GM12891 (cell line): ENCODE data around the gene ASPN.
A peak's percentile ranks its signal among the peaks of the same experiment; 100 is the strongest.

Experiments
- DNase-seq: peaks from one replicate; pipeline ENCODE4 v3.0.0; 2011; ENCODE audit warnings: low spot score; ENCODE audit not compliant: insufficient read length
- FAIRE-seq: peaks from 2 replicates; lab custom pipeline; 2011; peaks lifted over from hg19 to GRCh38; lab: Jason Lieb, UNC
- PAX5 ChIP-seq: IDR thresholded peaks from 2 replicates; pipeline ENCODE4 v1.6.1; 2011; ENCODE audit warnings: low read length, moderate library complexity, mild to moderate bottlenecking; ENCODE audit not compliant: insufficient read depth, severe bottlenecking
- POLR2A ChIP-seq: IDR thresholded peaks from 2 replicates; pipeline ENCODE4 v1.6.1; 2011; ENCODE audit warnings: low read depth, low read length, control low read depth
- POLR2AphosphoS5 ChIP-seq: IDR thresholded peaks from 2 replicates; pipeline ENCODE4 v1.6.1; 2011; ENCODE audit warnings: low read depth, low read length, control low read depth
- POU2F2 ChIP-seq: IDR thresholded peaks from 2 replicates; pipeline ENCODE4 v1.6.1; 2011; ENCODE audit warnings: low read depth, mild to moderate bottlenecking, control low read depth, low read length, moderate library complexity
- SPI1 ChIP-seq: IDR thresholded peaks from 2 replicates; pipeline ENCODE4 v1.6.1; 2011; ENCODE audit warnings: low read depth, low read length, control low read depth
- TAF1 ChIP-seq: IDR thresholded peaks from 2 replicates; pipeline ENCODE4 v1.6.1; 2011; ENCODE audit warnings: low read depth, low read length, control low read depth

Gene ASPN

DNA sequence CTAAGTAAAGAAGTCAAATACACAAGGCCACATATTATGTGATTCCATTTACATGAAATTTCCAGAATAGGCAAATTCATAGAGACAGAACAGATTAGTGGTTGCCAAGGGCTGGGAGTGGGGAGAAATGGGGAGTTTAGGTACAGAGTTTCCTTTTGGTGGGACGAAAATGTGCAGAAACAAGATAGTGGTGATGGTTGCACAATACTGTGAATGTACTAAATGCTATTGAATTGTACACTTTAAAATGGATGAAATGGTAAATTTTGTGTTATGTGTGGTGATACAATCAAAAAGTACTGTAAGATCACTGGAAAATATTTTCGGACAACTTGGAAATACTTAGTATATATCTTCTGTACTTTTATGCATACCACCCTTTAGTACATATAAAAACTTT lies 38.5 kb upstream of the ASPN start:
- no peak for FAIRE-seq
- no peak for DNase-seq
- no peak for TF ChIP-seq POU2F2
- TF ChIP-seq POLR2A = no peak
- TF ChIP-seq SPI1 = no peak

DNA sequence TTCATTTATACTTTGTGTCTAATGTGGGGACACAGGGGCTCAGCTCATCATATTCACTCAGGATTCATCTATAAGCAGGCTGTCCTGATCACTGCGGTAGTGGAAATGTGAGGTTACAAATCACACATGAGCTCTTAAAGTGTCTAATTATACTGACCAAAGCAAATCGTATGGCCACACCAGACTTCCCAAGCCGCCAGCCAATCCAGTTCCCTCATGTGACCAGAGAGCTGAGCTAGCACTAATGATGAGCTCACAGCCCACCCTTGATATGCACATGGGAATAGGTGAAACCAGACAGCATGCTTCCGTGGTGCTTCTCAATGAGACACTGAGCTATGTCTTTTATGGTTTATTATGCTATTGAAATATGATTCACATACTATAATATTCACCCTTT lies 35.9 kb upstream of the ASPN start:
- TF ChIP-seq POLR2A (no peak), POLR2AphosphoS5 (no peak), SPI1 (no peak), PAX5 (no peak), POU2F2 (no peak), TAF1 (no peak)
- DNase-seq = no peak
- no peak for FAIRE-seq

DNA sequence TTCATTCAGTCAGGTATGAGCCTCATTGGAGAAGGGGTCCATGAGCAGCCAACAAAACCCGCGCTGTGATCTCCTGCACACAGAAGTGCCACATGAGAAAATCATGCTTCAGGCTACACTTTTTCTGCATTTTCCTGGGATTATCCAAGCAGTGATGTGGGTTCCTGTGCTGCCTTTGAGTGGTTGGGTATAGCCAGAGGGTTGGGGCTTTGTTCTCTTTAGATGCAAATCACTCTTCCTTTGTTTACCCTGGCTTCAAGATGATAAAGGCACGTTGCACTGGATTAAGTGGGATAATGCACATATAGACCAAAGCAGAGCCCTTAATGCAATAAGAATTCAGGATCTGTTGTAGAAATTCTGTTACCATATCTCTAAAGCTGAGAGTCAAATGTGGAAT lies 34.7 kb upstream of the ASPN start:
- no peak for FAIRE-seq
- no peak for DNase-seq
- TF ChIP-seq PAX5 (no peak), POLR2AphosphoS5 (no peak), POU2F2 (no peak), POLR2A (no peak), SPI1 (no peak), TAF1 (no peak)

DNA sequence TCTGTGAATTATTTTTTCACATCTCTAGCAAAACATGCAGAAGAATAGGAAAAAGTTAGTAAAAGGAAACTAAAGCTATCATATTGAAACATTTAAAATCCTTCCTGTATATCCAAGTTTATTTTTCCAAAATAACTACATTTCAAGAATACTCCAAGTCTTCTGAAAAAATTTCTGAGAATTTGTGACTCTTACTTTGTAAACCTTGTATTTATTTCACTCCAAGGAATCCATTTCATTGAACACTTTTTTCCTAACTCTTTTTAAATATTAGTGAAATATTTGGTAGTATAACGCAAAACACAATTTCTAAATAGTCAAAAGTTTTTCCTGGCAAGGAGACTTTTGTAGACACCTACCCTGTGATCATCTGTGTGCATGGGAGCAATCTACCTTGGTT lies 34.2 kb upstream of the ASPN start:
- DNase-seq = no peak
- FAIRE-seq = no peak
- TF ChIP-seq PAX5 (no peak), POLR2A (no peak), POU2F2 (no peak), POLR2AphosphoS5 (no peak), TAF1 (no peak), SPI1 (no peak)

DNA sequence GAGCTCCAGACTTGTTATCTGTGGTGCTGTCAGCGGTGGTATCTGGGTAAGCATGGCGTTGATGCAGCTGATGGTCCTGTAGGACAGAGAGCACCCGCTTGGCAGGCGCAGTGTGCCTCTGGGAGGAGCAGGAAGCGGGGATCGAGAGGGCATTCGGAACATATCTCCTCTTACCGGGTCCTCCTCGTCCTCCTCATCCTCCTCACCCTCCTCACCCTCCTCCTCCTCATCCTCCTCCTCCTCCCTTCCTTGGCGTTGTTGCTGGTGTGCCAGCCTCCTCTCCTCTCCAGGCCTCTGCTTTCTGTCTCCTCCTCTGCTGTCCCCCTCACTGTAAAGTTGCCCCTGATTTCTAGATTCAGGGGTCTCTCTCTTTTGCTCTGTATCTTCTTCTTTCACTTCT lies 32.3 kb upstream of the ASPN start:
- FAIRE-seq = no peak
- DNase-seq = no peak
- TF ChIP-seq POLR2A = no peak
- no peak for TF ChIP-seq TAF1
- TF ChIP-seq POLR2AphosphoS5 = no peak
- no peak for TF ChIP-seq PAX5
- TF ChIP-seq SPI1 = no peak

DNA sequence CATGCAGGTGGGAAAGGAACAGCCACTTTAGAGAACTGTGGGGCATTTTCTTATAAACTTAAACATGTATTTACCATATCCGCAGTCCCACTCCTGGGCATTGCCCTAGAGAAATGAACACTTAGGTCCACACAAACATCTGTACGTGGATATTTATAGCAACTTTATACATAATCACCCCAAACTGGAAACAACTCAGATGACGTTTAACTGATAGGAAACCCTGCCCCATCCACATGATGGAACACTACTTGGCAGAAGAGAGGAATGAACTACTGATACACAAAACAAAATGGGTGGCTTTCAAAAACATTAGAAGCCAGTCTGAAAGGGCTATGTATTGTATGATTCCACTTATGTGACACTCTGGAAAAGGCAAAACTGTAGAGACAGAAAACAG lies 31.0 kb upstream of the ASPN start:
- TF ChIP-seq POLR2A = no peak
- no peak for TF ChIP-seq POLR2AphosphoS5
- no peak for TF ChIP-seq PAX5
- TF ChIP-seq SPI1 = no peak
- TF ChIP-seq TAF1 = no peak
- TF ChIP-seq POU2F2 = no peak
- DNase-seq (no peak), FAIRE-seq (no peak)

DNA sequence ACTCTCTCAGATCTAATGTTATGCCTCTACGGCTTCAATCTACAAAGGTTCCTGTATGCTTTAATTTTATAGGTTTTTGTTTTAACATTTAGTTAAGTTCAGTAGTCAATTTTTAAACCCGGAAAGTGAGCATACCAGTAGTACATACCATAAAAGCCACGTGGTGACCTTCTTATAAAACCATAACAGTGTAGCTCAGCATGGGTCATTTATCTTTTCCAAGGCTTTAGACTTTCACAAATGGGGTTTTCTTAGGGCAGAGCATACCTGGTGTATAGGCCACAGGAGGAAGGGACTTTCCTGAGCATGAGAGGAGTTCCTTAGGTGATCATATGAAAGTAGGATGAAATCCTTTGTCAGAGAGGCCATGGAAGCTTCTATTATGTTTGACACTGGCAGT lies 30.3 kb upstream of the ASPN start:
- no peak for DNase-seq
- TF ChIP-seq POLR2AphosphoS5 (no peak), POU2F2 (no peak), PAX5 (no peak), TAF1 (no peak), SPI1 (no peak), POLR2A (no peak)
- no peak for FAIRE-seq

DNA sequence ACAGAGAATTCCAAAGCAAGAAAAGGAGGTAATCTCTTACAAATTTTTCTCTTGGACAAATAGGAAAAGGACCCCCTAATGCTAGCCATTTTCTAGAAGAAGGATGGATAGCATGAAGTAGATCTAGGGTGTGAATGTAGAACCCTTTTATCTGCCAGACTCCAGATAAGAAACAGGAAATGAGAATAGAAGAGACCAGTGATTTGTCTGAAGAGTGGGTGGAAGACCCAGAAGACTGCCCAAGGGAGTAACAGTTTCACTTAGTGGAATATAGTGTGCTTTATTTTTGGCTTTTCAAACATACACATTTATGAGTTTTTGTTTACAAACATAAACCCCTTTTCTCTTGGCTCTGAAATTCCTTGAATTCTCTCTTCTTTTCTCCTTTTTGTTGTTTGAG lies 28.4 kb upstream of the ASPN start:
- DNase-seq (no peak), FAIRE-seq (no peak)
- TF ChIP-seq SPI1 = peak; percentile 81
- no peak for TF ChIP-seq POLR2AphosphoS5

DNA sequence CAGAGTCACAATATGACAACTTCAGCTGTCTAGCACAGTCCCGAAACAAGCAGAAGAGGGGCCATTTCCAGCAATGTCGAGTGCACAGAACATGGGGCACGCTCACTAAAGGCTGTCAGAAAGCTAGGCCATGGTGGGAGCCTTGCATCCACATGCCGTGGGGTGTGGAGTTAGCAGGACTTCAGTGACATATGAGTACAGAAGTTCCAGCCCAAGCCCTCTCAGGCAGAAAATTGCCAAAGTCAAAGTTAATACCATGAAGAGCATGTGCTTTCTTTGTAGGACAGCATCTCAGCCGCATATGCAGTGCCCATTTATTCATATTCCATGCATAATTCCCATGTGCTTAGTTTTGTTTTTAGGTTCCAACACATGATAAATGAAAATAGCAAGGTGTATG lies 26.7 kb upstream of the ASPN start:
- no peak for DNase-seq
- no peak for FAIRE-seq
- no peak for TF ChIP-seq SPI1
- TF ChIP-seq POU2F2 = no peak

DNA sequence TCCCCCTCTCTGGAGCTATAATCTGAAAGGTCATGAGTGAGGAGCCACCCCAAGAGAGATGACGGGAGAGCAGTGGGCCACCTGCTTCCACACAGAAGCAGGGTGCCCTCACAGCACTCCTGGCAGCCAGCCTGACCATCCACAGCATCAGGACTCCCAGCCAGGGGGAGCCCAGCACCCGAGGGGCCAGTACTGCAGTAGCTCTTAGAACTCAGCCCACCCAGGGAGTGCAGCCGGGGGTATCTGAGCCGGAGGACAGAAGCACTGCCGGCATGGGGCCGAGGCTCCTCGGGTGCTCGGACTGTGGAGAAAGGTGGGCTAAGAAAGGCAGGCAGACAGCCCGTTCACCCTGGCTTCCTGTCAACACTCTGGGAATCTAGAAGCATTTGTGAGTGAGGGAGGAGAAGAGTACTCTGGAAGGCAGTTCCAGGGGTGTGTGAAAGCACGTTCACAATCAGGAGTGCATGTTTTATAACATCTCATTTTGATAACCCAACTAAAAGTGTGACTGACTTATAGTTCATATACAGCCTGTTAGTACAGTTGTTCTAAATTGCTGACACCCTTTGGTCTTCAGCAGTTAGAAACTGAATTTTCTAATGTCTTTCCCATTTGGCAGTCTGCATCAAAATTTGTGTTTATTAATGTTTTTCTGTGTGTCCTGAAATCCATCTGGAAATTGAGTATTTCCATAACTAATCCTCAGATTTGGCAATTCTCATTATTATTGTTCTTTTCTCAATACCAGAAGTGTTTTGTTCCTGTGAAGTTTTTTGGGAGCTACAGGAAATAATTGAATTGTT lies 25.9 kb upstream of the ASPN start:
- no peak for FAIRE-seq
- DNase-seq = no peak
- no peak for TF ChIP-seq SPI1
- TF ChIP-seq POU2F2 = no peak
- no peak for TF ChIP-seq TAF1
- no peak for TF ChIP-seq PAX5
- TF ChIP-seq POLR2A = no peak
- TF ChIP-seq POLR2AphosphoS5 = no peak
